Measurements from ENCODE around the gene BLACAT1.

The BLACAT1 gene

GRCh38 chr1:205455581-205456382, at the start of gene BLACAT1:
Gene BLACAT1 (minus strand): TSS chr1:205456045.
- DNase-seq = no peak

DNA sequence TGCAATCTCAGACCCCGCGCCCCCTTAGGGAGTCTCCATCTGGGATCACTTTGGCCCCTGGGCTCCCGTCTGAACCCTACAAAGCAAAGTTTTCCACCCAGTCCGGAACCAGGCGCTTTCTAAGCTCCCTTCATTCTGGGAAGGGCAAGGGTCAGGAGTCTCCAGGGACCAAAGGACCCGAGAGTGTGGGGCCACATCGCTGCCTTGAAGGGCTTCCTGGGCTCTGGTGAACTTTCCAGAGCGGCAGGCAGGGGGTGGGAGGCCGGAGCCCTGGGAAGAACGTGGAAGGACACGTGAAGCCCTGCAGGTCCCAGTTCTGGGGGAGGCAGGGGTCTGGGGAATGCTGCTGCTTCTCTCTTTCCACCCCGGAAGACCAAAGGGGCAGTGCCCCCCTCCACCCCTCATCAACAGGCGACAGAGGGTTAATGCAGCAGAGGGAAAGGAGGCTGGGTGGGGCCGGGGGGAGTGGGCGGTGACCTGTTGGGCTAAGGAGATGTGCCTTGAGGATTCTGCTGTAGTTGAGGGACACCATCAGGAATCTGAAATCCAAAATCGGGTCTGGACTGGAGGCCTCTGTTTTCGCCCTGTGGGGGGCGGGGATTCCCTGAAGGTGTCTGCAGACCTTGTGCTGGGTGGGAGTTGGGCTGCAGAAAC, 49.4 kb upstream of the BLACAT1 start:
- DNase-seq = no peak

DNA sequence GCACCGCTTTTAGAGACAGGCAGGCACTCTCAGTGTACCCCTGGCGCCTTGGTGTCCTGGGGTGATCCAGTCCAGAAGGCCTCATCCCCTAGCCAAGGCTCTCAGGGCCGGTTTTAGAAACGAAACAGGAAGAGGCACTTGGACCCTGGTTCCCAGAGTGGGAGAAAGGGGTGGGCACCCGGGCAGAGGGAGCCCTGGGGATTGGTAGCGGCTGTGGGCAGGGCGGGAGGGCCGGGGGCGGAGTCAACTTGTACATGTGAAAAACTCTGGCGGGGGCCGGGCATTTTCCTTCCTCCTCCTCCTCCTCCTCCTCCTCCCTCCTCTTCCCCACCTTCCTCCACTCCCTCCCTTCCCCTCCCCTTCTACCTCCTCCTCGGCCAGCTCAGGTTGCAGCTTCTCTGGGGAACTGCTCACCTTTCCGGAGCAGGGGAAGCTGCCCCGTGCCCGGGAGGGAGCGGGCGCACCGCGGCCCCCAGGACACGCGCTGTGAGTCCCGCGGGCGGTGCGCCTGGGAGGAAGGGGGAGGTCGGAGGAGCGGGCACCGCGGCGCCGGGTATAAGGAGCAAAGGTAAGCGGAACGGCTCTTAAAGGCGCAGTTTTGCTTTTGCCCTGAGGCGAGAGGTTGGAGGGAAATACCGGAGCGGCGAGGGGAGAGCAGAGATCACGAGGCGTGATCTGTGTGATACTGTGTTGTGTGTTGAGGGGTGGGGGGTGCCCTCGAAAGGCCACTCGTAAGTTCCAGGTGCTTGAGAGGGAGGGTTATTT, 48.6 kb upstream of the BLACAT1 start, which contains the start of gene CDK18:
Gene CDK18 (plus strand): TSS at position 359 of the 765 bp plus-strand sequence. CDS start 18,499 bp downstream, outside the sequence.
- peak; percentile 75 for DNase-seq

DNA sequence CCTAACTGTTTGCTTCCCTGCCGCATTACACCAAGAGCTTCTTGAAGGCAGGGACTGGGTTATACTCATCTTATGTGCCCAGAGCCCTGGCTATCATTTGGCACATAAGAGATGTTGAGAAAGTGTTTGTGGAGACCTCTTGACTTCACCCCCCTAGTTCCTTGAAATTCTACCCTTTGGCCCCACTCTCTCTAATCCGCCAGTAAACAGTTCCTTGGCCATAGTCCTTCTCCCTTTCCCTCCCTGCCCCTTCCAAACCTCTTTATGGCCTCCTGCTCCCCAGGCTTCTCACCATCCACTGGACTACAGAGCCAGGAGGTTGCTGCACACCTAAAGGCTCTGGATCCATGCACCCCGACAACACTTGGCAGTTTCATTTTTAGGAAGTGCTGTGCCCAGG, 47.1 kb upstream of the BLACAT1 start:
- no peak for DNase-seq

DNA sequence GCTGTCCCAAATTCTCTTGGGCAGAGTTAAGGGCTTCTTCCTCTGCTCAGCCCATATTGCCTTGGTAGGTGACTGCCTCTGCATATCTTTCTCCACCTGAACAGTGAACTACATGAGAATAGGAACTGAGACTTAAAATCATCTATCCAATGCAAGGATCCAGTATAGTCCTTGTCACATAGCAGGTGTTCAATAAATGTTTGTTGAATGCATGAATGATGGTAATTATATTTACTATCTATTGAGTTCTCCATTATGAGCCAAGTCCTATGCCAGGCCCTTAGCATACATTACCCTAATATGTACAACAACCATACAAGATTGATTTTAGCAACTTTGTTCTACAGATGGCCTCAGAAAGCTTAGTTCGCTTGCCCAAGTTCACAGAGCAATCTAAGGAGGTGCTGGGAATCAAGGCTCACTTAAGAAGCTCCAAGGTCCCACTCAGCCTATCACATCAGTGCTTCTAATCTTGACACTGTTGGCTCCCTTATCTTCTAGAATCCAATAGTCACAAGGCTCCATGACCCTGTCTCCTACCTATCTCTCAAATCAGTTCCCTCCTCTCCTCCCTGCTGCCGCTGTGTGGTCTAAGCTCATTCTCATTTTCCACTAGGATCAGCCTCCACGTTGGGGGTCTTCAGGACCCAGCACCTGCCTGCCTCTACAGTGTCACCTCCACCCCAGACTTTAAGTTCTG, 46.4 kb upstream of the BLACAT1 start:
- no peak for DNase-seq

DNA sequence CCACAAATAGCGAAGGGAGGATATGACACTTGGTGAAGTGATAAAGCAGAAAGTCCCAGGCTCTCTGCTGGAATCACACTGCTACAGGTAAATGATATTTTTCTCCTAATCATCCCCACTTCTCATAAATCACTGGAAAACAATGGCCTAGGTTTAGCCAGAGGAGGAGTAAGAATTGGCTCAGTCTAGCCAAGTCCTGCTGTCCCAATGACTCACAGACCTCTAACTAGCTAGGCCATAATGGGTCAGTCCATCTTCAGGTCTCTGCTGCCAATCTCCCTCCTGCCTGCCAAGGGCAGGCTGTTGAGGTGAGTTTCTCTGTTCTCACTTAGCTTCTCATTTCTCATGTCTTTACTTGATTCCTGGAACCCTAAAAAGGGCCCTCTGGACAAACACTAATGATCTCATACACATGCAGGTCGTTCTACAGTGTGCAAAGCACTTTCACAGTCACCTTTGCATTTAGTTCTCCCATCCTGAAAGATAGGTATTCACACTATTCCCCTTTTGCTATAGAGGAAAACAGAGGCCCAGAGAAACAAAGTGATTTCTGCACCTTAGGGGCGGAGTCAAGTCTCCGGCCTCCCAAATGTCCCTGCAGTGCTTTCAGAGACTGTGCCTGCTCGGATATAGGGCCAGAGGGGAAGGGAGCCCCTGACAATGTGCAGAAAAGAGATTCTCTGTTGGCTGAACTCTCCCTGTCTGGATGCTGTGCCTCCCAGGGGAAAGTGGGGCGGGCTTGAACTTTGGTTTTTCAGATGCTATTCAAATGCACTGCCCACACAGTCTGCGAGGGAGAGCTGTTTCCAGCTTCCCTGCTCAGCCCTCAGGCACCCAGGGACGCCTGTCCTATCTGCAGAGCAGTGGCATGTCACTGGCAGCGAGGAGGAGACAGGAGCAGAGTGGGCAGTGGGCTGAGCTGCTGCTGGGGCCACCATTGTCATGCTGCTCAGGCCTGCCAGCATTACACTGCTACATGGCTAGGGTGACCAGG, 44.7 kb upstream of the BLACAT1 start:
- no peak for DNase-seq

DNA sequence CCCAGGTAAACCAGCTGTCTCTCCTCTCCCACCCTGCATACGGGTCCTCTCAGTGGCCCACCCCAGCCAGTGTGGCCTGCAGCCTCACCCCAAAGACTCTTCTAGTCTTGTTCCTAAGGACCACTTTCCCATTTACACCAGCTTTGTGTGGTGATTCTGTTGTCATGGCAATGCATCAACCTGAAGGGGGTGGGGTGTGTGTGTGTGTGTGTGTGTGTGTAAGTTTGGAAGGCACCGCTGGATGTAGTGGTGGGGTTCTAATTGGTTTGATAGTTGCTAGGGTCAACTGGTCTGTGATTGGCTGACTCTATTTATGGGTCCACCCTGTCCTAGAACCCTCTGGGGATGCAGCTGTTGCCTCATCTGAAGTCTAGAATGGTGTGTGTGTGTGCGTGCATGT, 43.9 kb upstream of the BLACAT1 start:
- DNase-seq = no peak

GRCh38 chr1:205497351-205497750, 41.5 kb upstream of the BLACAT1 start:
- DNase-seq = no peak

DNA sequence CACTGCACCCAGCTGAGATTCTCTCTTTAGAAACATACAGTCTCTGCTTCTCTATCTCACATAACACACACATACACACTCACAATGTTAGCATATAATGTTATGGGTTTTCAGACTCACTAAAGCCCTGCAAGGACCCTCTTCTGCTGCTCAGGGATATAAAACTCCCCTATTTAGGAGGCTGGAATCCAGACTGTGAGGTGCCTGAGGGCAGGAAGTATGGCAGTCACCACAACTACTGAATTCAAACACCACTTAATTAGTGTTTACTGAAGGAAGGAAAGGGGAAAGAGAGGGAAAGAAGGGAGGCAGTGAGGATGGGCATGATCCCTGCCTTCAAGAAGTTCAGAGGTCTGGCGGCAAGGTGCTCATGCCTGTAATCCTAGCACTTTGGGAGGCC, 40.8 kb upstream of the BLACAT1 start:
- no peak for DNase-seq

GRCh38 chr1:205495237-205495823, 39.5 kb upstream of the BLACAT1 start:
- no peak for DNase-seq

DNA sequence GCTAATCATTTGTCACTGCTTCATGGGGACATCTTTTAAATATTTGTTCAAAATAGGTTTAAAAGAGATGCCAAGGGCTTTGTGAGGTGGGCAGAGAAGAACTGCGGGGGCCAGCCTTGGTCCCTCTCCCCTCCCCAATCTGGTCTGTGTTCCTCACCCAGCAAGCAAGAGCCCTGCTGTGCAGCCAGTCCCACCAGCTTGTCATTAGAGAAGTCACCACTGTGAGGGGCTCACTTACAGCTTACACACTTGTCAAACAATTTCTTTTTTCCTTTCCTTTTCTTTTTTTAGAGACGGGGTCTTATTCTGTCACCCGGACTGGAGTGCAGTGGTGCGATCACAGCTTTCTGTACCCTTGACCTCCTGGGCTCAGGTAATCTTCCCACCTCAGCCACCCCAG, 38.3 kb upstream of the BLACAT1 start:
- no peak for DNase-seq

DNA sequence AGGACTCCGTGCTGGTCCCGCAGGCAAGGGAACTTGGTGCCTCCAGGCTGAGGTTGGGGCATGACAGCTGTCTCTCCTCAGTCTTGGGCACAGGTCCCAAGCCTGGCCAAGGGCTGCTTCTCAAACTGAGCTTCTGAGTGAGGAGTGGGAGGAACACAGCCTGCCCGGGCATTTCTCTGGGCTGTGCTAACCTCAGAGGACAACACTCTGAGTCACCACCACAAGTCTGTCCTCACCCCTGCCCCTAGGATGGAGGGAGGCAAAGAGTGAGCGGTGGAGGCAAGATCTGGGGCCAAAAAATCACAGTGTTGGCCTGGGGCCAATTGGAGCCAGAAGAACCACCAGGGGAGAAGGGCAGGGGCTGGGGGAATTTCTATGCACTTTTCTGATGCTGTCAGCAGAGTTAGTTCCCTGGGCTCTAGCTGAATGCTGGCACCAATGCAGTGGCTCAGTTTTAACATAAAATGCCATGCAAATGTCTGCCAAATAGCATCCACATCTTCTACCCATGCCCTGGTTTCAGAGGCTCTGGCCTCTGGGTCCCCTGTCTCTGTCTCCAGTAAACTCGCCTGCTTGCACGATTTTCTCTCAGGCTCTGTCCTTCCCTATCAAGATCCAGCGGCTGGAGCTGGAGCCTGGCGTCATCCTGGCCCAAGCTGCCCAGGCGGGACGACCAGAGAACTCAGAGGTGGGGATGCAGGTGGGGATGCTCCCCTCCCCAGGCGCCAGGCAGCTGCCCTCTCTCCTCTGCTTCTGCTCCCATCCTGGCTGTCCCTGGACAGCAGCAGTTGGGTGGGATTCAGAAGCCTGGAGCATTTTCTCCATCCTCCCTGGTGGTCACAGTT, 37.6 kb upstream of the BLACAT1 start:
- DNase-seq = no peak

DNA sequence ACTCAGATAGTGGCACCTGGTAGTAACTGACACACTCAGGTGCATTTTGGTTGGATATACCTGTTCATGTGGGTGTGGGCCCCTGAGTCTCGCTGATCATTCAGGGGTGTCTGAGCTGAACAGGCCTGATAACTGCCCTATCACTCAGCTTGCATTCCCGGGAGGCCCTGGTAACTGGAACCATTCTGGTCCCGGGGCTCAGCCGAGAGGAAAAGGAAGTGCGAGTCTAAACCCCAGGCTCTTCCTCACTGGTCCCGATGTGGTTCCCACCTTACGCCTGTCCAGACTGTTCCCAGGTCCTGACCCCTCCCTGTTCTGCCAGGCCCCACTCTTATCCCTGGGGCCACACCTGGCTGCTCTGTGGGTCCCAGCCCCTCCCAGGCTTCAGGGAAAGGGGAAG, 36.9 kb upstream of the BLACAT1 start:
- DNase-seq = no peak

GRCh38 chr1:205492201-205492667, 36.4 kb upstream of the BLACAT1 start:
- DNase-seq = no peak

GRCh38 chr1:205491794-205492193, 35.9 kb upstream of the BLACAT1 start:
- DNase-seq = no peak

- DNase-seq = peak; percentile 71
Measured at GRCh38 chr1:205488074-205488723, 32.4 kb upstream of the BLACAT1 start.

DNA sequence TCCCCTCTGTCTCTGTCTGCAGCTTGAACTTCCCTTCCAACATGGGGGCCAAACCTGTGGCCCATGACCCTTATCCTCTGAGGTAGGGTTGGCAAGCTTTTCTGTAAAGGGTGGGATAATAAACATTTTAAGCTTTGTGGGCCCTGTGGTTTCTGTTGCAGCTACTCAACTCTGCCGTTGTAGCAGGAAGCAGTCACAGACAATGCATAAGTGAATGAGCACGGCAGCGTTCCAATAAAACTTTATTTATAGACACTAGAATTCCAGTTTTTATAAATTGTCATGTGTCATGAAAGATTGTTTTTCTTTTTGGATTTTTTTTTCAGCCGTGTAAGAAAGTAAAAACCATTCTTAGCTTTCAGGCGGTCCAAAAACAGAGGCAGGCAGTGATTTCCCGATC, 30.4 kb upstream of the BLACAT1 start:
- DNase-seq = no peak

DNA sequence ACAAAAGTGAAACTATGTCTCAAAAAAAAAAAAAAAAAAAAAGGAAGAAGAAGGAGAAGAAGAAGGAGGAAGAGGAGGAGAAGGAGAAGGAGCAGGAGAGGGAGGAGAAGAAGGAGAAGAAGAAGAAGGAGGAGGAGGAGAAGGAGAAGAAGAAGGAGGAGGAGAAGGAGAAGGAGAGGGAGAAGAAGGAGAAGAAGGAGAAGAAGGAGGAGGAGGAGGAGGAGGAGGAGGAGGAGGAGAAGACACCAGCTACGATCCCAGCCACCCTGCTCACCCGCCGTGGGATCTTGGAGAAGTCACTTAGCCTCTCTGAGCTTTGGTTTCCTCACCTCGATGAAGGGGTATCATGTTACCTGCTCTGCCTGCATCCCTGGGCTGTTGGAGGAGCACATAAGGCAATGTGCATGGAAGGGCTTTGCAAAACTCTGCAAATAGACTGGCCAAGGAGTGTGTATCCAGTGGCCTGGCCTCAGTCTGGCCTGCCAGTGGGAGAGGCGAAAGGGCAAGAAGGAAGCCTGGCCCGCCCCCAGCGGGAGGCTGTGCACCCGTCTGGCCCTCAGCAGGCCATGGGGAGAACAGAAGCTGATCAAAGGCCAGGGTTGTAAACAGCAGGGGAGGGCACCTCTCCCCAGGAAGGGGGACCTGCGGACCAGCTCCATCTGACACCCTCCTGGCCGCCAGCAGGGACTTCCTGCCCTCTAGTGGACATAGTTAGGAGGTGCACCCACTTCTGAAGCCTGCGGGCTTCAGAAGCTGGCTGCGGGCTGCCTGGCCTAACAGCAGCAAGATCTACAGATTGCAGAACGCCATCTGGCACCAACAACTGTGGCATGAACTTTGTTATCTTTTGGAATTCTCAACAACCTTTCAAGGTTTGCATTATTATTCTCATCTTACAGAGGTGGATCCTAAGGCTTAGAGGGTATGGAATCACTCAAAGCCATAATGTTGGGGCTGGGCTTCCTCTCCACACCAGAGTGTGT, 29.4 kb upstream of the BLACAT1 start:
- peak; percentile 84 for DNase-seq
